HepG2 (cell line): Measurements from ENCODE around the gene TM7SF3. TPM values are rescaled to one million over a fixed set of nuclear protein-coding genes. Genes with fewer than 3 reads are reported as not detected.

Experiments used
- AGO2 ChIP-seq: fragments of 200-400 bp; formaldehyde crosslinking; optimal IDR thresholded peaks from 2 replicates; pipeline ENCODE3; 2017; ENCODE audit warnings: mild to moderate bottlenecking, low read depth, low read length, moderate library complexity
- CCDC6 ChIP-seq: sonication (generic); formaldehyde crosslinking; IDR thresholded peaks from 2 replicates; pipeline ENCODE4 v1.8.1; 2022; ENCODE audit warnings: mild to moderate bottlenecking, missing genetic modification reagents, moderate library complexity
- MTF2 ChIP-seq: sonication (generic); formaldehyde crosslinking; IDR thresholded peaks from 2 replicates; pipeline ENCODE4 v1.5.0; 2020; ENCODE audit warnings: missing genetic modification reagents, borderline replicate concordance
- PCBP1 ChIP-seq: fragments of 200-400 bp; formaldehyde crosslinking; IDR thresholded peaks from 2 replicates; pipeline ENCODE4 v1.6.1; 2017; ENCODE audit warnings: mild to moderate bottlenecking, low read depth, low read length, borderline replicate concordance
- POGZ ChIP-seq: sonication (generic); formaldehyde crosslinking; IDR thresholded peaks from 2 replicates; pipeline ENCODE4 v1.4.0; 2020; ENCODE audit warnings: mild to moderate bottlenecking, missing genetic modification reagents
- SETDB1 ChIP-seq: sonication (generic); formaldehyde crosslinking; IDR thresholded peaks from 2 replicates; pipeline ENCODE4 v1.5.1; 2020; ENCODE audit warnings: missing genetic modification reagents, mild to moderate bottlenecking, borderline replicate concordance
- SIX1 ChIP-seq: sonication (generic); formaldehyde crosslinking; IDR thresholded peaks from 2 replicates; pipeline ENCODE4 v1.4.0; 2020; ENCODE audit warnings: missing genetic modification reagents, borderline replicate concordance
- YEATS2 ChIP-seq: sonication (generic); formaldehyde crosslinking; IDR thresholded peaks from 2 replicates; pipeline ENCODE4 v1.4.0; 2020; ENCODE audit warnings: missing genetic modification reagents, borderline replicate concordance
- ZFP36 ChIP-seq: fragments of 150-350 bp; IDR thresholded peaks from 2 replicates; pipeline ENCODE4 v1.6.1; 2018; ENCODE audit warnings: borderline replicate concordance, low read length, low read depth; ENCODE audit not compliant: partially characterized antibody
- ZNF24 ChIP-seq: fragments of 450-650 bp; IDR thresholded peaks from 2 replicates; pipeline ENCODE4 v1.6.1; 2017; ENCODE audit warnings: antibody characterized with exemption, mild to moderate bottlenecking
- ZNF44 ChIP-seq: sonication (generic); formaldehyde crosslinking; IDR thresholded peaks from 2 replicates; pipeline ENCODE4 v1.5.1; 2020; ENCODE audit warnings: mild to moderate bottlenecking, missing genetic modification reagents
- ZNF629 ChIP-seq: sonication (generic); formaldehyde crosslinking; conservative IDR thresholded peaks from 2 replicates; pipeline ENCODE4 v1.5.0; 2020; ENCODE audit warnings: missing genetic modification reagents
- ZNF709 ChIP-seq: sonication (generic); formaldehyde crosslinking; IDR thresholded peaks from 2 replicates; pipeline ENCODE4 v1.5.0; 2020; ENCODE audit warnings: mild to moderate bottlenecking, missing genetic modification reagents
- ZNF761 ChIP-seq: sonication (generic); formaldehyde crosslinking; conservative IDR thresholded peaks from 2 replicates; pipeline ENCODE4 v1.4.0; 2020; ENCODE audit warnings: mild to moderate bottlenecking, missing genetic modification reagents
- ZSCAN9 ChIP-seq: IDR thresholded peaks from 2 replicates; pipeline ENCODE4 v1.6.1; 2016; ENCODE audit warnings: borderline replicate concordance
- polyA plus RNA-seq, 8 experiments: library from polyadenylated mRNA; depleted of rRNA in 3 of 8; stranded (reverse) in 7 of 8; unstranded in 1 of 8; fragments of >200 nt; fragmentation: Illumina TruSeq in 4 of 8; extraction: Trizol in 4 of 8; gene quantifications; 2 replicates each; pipeline versions ENCODE4 v1.2.1 to v1.2.3, GENCODE V29; 2011 to 2016; ENCODE audit warnings: low read depth in 4 of 8, missing spikeins in 1 of 8, mixed read lengths in 1 of 8; ENCODE audit not compliant: insufficient read depth in 1 of 8
- total RNA-seq, 5 experiments: library from RNA; depleted of rRNA; stranded (reverse); fragments of >200 nt; fragmentation: Illumina TruSeq; extraction: Trizol; gene quantifications; 2 replicates each; pipeline ENCODE4 v1.2.3, GENCODE V29; 2016; ENCODE audit warnings: low read depth in 1 of 5
- TF ChIP-seq, protein P1 (sequence below): sonication (generic); formaldehyde crosslinking; IDR thresholded peaks from 2 replicates; pipeline ENCODE4 v1.4.0; 2020; ENCODE audit warnings: missing genetic modification reagents
- TF ChIP-seq, protein P2 (sequence below): sonication (generic); IDR thresholded peaks from 2 replicates; pipeline ENCODE4 v1.6.1; 2016; ENCODE audit warnings: low read depth, borderline replicate concordance
- TF ChIP-seq, protein P3 (sequence below): sonication (generic); formaldehyde crosslinking; IDR thresholded peaks from 2 replicates; pipeline ENCODE4 v1.4.0; 2020; ENCODE audit warnings: mild to moderate bottlenecking, missing genetic modification reagents
- TF ChIP-seq, protein P4 (sequence below): sonication (generic); formaldehyde crosslinking; IDR thresholded peaks from 2 replicates; pipeline ENCODE4 v1.8.0; 2023; ENCODE audit warnings: mild to moderate bottlenecking, missing genetic modification reagents

TM7SF3 gene
- total and polyA plus RNA-seq, 2 of the 13 experiments (the other 11 are each of a cell fraction or from before 2014, with no cell fraction given): 116 to 142 TPM

DNA sequence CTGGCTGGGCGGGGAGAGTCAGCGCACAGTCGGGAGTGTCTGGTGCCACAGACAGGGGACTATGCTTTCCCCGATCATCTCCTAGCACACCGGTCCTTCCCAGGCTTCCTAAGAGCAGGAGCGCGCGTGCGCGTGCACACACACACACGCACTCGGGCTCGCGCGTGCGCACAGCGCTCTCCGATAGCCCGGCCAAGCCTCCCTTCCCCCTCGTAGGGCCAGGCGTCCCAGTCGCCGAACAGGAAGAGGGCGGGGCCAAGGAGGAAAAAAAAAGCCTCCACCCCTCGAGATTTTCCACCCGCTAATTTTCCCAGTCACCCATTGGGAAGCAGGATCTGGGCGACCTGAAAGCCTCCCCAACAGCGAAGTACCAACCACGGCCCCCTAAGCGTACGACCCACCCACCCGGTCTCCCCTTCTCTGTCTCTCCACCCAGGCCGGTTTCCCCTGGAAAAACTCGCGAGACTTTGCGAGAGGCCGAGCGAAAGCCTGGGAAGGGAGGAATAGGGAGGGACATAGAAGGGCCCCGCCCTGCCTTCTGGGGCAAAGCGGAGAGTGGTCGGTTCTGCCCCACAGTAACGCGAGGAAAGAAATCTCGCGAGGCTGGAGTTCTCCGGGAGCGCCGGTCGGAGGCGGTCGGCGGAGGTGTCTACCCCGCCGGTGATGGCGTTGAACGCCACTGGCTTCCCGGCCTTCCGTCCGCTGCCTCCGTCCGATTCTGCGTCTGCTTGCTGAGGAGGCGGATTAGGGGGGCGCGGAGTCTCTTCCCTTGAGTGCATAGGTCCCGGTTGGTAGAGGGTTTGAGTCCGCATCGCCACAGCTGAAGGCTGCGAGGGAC, 76.1 kb downstream of the TM7SF3 start, which contains the start of the genes FGFR1OP2 and INTS13 (continued):
- TF ChIP-seq, protein P1, sequence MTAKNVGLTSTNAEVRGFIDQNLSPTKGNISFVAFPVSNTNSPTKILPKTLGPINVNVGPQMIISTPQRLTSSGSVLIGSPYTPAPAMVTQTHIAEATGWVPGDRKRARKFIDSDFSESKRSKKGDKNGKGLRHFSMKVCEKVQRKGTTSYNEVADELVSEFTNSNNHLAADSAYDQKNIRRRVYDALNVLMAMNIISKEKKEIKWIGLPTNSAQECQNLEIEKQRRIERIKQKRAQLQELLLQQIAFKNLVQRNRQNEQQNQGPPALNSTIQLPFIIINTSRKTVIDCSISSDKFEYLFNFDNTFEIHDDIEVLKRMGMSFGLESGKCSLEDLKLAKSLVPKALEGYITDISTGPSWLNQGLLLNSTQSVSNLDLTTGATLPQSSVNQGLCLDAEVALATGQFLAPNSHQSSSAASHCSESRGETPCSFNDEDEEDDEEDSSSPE (CRISPR knock-in tag): peak; percentile 60; the same call in 1 of the 2 replicates
- TF ChIP-seq ZNF709 (CRISPR knock-in tag) (peak; percentile 81; the same call in 1 of the 2 replicates), SETDB1 (CRISPR knock-in tag) (no peak), CCDC6 (CRISPR knock-in tag) (no peak), ZNF24 (0 out of 2 replicates have a peak, but pooled peaks have one; percentile 11), ZNF44 (peak; percentile 34), ZNF761 (CRISPR knock-in tag) (no peak), POGZ (CRISPR knock-in tag) (peak; percentile 88), AGO2 (peak; percentile 56), YEATS2 (CRISPR knock-in tag) (peak; percentile 93), ZSCAN9 (CRISPR knock-in tag) (0 out of 2 replicates have a peak, but pooled peaks have one; percentile 9), SIX1 (0 out of 2 replicates have a peak, but pooled peaks have one; percentile 23), MTF2 (CRISPR knock-in tag) (no peak), ZFP36 (no peak), PCBP1 (no peak; the same call in 1 of the 2 replicates), ZNF629 (CRISPR knock-in tag) (no peak)
- TF ChIP-seq, protein P2, sequence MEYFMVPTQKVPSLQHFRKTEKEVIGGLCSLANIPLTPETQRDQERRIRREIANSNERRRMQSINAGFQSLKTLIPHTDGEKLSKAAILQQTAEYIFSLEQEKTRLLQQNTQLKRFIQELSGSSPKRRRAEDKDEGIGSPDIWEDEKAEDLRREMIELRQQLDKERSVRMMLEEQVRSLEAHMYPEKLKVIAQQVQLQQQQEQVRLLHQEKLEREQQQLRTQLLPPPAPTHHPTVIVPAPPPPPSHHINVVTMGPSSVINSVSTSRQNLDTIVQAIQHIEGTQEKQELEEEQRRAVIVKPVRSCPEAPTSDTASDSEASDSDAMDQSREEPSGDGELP: no peak
- TF ChIP-seq, protein P3, sequence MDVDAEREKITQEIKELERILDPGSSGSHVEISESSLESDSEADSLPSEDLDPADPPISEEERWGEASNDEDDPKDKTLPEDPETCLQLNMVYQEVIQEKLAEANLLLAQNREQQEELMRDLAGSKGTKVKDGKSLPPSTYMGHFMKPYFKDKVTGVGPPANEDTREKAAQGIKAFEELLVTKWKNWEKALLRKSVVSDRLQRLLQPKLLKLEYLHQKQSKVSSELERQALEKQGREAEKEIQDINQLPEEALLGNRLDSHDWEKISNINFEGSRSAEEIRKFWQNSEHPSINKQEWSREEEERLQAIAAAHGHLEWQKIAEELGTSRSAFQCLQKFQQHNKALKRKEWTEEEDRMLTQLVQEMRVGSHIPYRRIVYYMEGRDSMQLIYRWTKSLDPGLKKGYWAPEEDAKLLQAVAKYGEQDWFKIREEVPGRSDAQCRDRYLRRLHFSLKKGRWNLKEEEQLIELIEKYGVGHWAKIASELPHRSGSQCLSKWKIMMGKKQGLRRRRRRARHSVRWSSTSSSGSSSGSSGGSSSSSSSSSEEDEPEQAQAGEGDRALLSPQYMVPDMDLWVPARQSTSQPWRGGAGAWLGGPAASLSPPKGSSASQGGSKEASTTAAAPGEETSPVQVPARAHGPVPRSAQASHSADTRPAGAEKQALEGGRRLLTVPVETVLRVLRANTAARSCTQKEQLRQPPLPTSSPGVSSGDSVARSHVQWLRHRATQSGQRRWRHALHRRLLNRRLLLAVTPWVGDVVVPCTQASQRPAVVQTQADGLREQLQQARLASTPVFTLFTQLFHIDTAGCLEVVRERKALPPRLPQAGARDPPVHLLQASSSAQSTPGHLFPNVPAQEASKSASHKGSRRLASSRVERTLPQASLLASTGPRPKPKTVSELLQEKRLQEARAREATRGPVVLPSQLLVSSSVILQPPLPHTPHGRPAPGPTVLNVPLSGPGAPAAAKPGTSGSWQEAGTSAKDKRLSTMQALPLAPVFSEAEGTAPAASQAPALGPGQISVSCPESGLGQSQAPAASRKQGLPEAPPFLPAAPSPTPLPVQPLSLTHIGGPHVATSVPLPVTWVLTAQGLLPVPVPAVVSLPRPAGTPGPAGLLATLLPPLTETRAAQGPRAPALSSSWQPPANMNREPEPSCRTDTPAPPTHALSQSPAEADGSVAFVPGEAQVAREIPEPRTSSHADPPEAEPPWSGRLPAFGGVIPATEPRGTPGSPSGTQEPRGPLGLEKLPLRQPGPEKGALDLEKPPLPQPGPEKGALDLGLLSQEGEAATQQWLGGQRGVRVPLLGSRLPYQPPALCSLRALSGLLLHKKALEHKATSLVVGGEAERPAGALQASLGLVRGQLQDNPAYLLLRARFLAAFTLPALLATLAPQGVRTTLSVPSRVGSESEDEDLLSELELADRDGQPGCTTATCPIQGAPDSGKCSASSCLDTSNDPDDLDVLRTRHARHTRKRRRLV (CRISPR knock-in tag): peak; percentile 63; the same call in 1 of the 2 replicates
- TF ChIP-seq, protein P4, sequence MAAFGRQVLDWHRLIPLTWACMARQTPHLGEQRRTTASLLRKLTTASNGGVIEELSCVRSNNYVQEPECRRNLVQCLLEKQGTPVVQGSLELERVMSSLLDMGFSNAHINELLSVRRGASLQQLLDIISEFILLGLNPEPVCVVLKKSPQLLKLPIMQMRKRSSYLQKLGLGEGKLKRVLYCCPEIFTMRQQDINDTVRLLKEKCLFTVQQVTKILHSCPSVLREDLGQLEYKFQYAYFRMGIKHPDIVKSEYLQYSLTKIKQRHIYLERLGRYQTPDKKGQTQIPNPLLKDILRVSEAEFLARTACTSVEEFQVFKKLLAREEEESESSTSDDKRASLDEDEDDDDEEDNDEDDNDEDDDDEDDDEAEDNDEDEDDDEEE (CRISPR knock-in tag): 0 out of 2 replicates have a peak, but pooled peaks have one; percentile 33
